ENCODE data around the gene UBE2U. TPM values are rescaled to one million over a fixed set of nuclear protein-coding genes. Genes with fewer than 3 reads are reported as not detected.

The UBE2U gene
- total and polyA plus RNA-seq, 10 of the 15 experiments (the other 5 are each of a cell fraction or from before 2014, with no cell fraction given), result not detected

DNA sequence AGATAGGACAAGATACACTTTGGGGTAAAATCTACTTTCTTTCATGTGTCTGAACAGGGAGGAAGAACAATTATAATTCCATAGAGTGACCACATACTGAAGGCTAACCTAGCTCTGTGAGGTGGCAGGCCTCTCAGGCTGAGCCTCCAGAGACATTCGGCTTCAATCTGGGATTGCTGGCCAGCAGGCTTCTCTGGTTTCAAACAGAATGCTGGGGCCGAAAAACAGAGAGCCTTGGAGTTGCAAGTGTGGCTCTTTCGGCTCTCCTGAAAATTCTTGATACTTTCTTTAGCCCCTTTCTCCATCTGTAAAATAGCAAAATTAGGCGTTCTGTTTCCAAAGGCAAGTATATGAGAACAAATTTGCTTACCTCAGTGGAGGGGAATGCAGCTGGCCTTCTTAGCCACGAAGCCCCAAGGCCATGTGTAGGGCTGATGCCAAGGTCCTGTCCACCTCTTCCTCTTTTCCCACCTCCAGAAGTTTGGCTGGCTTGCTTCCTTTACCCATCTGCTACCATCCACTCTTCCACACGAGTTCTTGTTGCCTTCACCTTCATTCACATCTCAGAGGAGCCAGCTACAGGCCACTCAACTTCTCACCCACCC lies 30.0 kb upstream of the UBE2U start (continued):
- TF ChIP-seq, protein P1, sequence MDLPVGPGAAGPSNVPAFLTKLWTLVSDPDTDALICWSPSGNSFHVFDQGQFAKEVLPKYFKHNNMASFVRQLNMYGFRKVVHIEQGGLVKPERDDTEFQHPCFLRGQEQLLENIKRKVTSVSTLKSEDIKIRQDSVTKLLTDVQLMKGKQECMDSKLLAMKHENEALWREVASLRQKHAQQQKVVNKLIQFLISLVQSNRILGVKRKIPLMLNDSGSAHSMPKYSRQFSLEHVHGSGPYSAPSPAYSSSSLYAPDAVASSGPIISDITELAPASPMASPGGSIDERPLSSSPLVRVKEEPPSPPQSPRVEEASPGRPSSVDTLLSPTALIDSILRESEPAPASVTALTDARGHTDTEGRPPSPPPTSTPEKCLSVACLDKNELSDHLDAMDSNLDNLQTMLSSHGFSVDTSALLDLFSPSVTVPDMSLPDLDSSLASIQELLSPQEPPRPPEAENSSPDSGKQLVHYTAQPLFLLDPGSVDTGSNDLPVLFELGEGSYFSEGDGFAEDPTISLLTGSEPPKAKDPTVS (IDR thresholded peaks at IDR 0.05; ENCODE audit: low read depth, low read length), result no peak
- TF ChIP-seq RELA (IDR thresholded peaks at IDR 0.05; ENCODE audit: borderline replicate concordance, partially characterized antibody), result no peak
- TF ChIP-seq IKZF2 (IDR thresholded peaks at IDR 0.05), result no peak

DNA sequence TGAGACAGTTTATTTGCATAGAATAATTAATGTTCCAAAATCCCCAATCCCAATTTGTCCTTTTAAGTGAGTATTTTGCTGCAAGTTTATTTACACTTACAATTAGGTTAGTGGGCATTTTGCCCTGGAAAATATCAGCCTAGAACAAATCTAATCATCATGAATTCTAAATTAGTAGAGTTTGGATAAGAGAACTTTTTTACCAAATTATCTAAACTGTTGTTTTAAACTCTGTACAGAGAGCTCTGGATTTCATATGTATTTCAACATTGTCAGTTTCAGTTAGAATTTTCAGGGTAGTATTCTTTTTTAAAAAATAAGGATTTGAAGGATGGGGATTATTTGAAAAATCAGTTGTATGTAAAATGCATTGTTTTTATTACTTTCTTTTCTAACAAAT lies 27.8 kb upstream of the UBE2U start:
- no peaks in the 10 kb centered on the region for H3K9me3 ChIP-seq (replicated peaks; ENCODE audit: control insufficient read depth, insufficient read depth, low read length)
- no peak overlapping the region for H3K4me2 ChIP-seq (ENCODE audit: control insufficient read depth, insufficient read depth)
- H4K20me1 ChIP-seq (ENCODE audit: control insufficient read depth, insufficient read depth), result no peaks in the 10 kb centered on the region
- ATAC-seq (no peak), DNase-seq (ENCODE audit: low read depth, low spot score) (no peak), FAIRE-seq (no peak)
- H3K4me3 ChIP-seq, result no peak overlapping the region
- no peak overlapping the region for H3K9ac ChIP-seq (ENCODE audit: control insufficient read depth, insufficient read depth, low read length)
- H3K27ac ChIP-seq (ENCODE audit: control insufficient read depth, insufficient read depth), result no peak overlapping the region
- H3K27me3 ChIP-seq (replicated peaks in 1 of 2; ENCODE audit: control insufficient read depth in 2 of 2, insufficient read depth in 2 of 2, low read length in 1 of 2), result no peaks in the 10 kb centered on the region
- ChIA-PET POLR2A (interaction anchor here (0.9 kb wide), 1 partner anchor 36 kb away, joined by 3 read pairs; no protein-coding TSS in a partner anchor), SMC1A (ENCODE audit: uncharacterized antibody, unreplicated experiment) (no interaction called here), RAD21 (ENCODE audit: unreplicated experiment) (no interaction called here), CTCF (no interaction called here)
- no TSS peak for BruUV-seq (replicated peaks)
- intact Hi-C loops (cut with micrococcal nuclease; ENCODE audit: unreplicated experiment) (no loop called here), in situ Hi-C loops (cut with MboI) (no loop called here)
- H3K79me2 ChIP-seq (ENCODE audit: control insufficient read depth, insufficient read depth, low read length), result no peaks in the 10 kb centered on the region
- H3K4me1 ChIP-seq (ENCODE audit: control insufficient read depth, insufficient read depth, low read length), result peaks cover 14% of the 10 kb centered on the region
- no peak overlapping the region for H2AFZ ChIP-seq (ENCODE audit: control insufficient read depth, low read depth, low read length)
- H3K36me3 ChIP-seq (ENCODE audit: control insufficient read depth in 2 of 2, insufficient read depth in 2 of 2, low read length in 1 of 2), result no peaks in the 10 kb centered on the region
- TF ChIP-seq CHD1 (IDR thresholded peaks at IDR 0.05; ENCODE audit: low read depth, low read length) (no peak), MYB (IDR thresholded peaks at IDR 0.05; ENCODE audit: borderline replicate concordance, low read depth, low read length) (no peak), GABPA (IDR thresholded peaks at IDR 0.05; ENCODE audit: low read depth) (no peak), ZNF622 (IDR thresholded peaks at IDR 0.05) (no peak), TCF12 (IDR thresholded peaks at IDR 0.05; ENCODE audit: low read depth, low read length) (no peak), LARP7 (IDR thresholded peaks at IDR 0.05) (no peak), BMI1 (IDR thresholded peaks at IDR 0.05; ENCODE audit: borderline replicate concordance) (no peak), BACH1 (IDR thresholded peaks at IDR 0.05; ENCODE audit: borderline replicate concordance) (no peak), BHLHE40 (IDR thresholded peaks at IDR 0.05; ENCODE audit: borderline replicate concordance in 1 of 2, low read depth in 2 of 2, low read length in 1 of 2) (no peak), SUZ12 (IDR thresholded peaks at IDR 0.05; ENCODE audit: unreplicated experiment) (no peak), MEF2B (IDR thresholded peaks at IDR 0.05; ENCODE audit: partially characterized antibody, poor library complexity, severe bottlenecking) (no peak), NFIC (IDR thresholded peaks at IDR 0.05; ENCODE audit: low read depth, low read length) (no peak), RAD21 (IDR thresholded peaks at IDR 0.05; ENCODE audit: insufficient read depth, low read depth, low read length) (no peak)
- TF ChIP-seq, protein P2, sequence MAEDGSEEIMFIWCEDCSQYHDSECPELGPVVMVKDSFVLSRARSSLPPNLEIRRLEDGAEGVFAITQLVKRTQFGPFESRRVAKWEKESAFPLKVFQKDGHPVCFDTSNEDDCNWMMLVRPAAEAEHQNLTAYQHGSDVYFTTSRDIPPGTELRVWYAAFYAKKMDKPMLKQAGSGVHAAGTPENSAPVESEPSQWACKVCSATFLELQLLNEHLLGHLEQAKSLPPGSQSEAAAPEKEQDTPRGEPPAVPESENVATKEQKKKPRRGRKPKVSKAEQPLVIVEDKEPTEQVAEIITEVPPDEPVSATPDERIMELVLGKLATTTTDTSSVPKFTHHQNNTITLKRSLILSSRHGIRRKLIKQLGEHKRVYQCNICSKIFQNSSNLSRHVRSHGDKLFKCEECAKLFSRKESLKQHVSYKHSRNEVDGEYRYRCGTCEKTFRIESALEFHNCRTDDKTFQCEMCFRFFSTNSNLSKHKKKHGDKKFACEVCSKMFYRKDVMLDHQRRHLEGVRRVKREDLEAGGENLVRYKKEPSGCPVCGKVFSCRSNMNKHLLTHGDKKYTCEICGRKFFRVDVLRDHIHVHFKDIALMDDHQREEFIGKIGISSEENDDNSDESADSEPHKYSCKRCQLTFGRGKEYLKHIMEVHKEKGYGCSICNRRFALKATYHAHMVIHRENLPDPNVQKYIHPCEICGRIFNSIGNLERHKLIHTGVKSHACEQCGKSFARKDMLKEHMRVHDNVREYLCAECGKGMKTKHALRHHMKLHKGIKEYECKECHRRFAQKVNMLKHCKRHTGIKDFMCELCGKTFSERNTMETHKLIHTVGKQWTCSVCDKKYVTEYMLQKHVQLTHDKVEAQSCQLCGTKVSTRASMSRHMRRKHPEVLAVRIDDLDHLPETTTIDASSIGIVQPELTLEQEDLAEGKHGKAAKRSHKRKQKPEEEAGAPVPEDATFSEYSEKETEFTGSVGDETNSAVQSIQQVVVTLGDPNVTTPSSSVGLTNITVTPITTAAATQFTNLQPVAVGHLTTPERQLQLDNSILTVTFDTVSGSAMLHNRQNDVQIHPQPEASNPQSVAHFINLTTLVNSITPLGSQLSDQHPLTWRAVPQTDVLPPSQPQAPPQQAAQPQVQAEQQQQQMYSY (CRISPR knock-in tag; IDR thresholded peaks at IDR 0.05), result no peak
- TF ChIP-seq, protein P3, sequence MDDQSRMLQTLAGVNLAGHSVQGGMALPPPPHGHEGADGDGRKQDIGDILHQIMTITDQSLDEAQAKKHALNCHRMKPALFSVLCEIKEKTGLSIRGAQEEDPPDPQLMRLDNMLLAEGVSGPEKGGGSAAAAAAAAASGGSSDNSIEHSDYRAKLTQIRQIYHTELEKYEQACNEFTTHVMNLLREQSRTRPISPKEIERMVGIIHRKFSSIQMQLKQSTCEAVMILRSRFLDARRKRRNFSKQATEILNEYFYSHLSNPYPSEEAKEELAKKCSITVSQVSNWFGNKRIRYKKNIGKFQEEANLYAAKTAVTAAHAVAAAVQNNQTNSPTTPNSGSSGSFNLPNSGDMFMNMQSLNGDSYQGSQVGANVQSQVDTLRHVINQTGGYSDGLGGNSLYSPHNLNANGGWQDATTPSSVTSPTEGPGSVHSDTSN (IDR thresholded peaks at IDR 0.05; ENCODE audit: insufficient replicate concordance, low read depth, low read length), result no peak

Measured in GM12878 (cell line).